RWPE1 (cell line): ENCODE measurements around the gene PPP1R9B.

Experiments
- CTCF ChIA-PET: fragments of 350-600 bp; sonication (Branson Sonifier 250); formaldehyde crosslinking; extraction: SDS; loops from one replicate; lab custom pipeline; 2021; lab: Yijun Ruan, JAX
- POLR2A ChIA-PET: fragments of 400-600 bp; formaldehyde crosslinking; extraction: SDS; loops from one replicate; lab custom pipeline; 2020; ENCODE audit warnings: antibody characterized with exemption; ENCODE audit not compliant: low non-redundant PET; lab: Yijun Ruan, JAX
- DNase-seq: peaks from one replicate; pipeline ENCODE4 v3.0.0; 2012; ENCODE audit warnings: low spot score
- H3K27ac ChIP-seq: fragments of 450-650 bp; 2 replicates; pipeline ENCODE4 v1.5.1; 2017
- CTCF ChIP-seq: fragments of 450-650 bp; conservative IDR thresholded peaks from 2 replicates; pipeline ENCODE4 v1.5.1; 2017; ENCODE audit warnings: low read depth, mild to moderate bottlenecking

The PPP1R9B gene

DNA sequence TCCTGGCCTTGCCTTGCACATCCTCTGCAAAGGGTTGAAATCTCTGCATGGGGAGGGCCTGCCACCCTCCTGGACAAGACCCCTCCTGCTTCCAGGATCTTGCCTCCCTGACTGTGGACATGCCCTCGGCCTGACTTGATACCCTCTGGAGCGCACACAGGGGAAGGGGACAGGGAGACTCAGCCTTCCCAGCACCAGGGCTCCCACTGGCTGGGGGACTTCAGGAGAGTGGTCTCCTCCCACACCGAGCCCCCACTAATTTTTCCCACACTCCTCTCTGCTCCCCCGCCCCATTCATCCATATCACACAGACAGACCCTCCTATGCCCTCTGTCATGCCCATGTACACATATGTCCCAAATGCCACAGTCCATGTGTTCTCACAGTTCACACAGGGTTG lies 29.6 kb upstream of the PPP1R9B start:
- CTCF ChIA-PET, result no interaction called here
- POLR2A ChIA-PET, result no interaction called here
- TF ChIP-seq CTCF, result no peak
- peak overlapping the region; percentile 99 for H3K27ac ChIP-seq
- no peak for DNase-seq

- TF ChIP-seq CTCF, result peak; percentile 87
- H3K27ac ChIP-seq, result peak overlapping the region; percentile 99
- DNase-seq, result peak; percentile 94
- ChIA-PET POLR2A (interaction anchor here (1.2 kb wide), 1 partner anchor 18 kb away, joined by 3 read pairs; no protein-coding TSS in a partner anchor), CTCF (interaction anchor here (0.6 to 2.8 kb wide), 14 partner anchors 9 to 372 kb away, joined by 3 to 13 read pairs (median 6); partner anchors contain the start of genes ITGA3 and SGCA)
Observed at GRCh38 chr17:50177983-50178834, 27.7 kb upstream of the PPP1R9B start.

DNA sequence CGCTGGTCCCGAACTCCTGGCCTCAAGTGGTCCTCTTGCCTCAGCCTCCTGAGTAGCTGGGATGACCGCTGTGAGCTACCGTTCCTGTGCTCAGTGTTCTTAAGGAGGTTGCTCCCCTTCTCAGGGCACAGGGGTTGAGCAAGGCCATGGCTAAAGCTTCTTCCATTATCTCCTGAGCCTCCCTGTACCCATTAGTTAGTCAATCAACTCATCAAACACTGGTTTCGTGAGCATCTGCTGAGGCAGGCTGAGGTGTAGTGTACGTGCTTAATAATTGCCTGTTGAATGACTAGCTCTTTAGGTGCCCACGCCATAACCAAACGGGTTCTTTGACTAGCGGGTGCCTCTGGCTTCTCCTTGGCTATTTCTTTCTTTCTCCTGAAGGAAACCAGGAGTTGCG lies 27.0 kb upstream of the PPP1R9B start:
- DNase-seq, result no peak
- CTCF ChIA-PET, result interaction anchor here (0.6 to 2.8 kb wide), 9 partner anchors 8 to 40 kb away, joined by 3 to 13 read pairs (median 6); partner anchors contain the start of gene SGCA
- H3K27ac ChIP-seq, result peak overlapping the region; percentile 99
- POLR2A ChIA-PET, result no interaction called here
- TF ChIP-seq CTCF, result no peak

DNA sequence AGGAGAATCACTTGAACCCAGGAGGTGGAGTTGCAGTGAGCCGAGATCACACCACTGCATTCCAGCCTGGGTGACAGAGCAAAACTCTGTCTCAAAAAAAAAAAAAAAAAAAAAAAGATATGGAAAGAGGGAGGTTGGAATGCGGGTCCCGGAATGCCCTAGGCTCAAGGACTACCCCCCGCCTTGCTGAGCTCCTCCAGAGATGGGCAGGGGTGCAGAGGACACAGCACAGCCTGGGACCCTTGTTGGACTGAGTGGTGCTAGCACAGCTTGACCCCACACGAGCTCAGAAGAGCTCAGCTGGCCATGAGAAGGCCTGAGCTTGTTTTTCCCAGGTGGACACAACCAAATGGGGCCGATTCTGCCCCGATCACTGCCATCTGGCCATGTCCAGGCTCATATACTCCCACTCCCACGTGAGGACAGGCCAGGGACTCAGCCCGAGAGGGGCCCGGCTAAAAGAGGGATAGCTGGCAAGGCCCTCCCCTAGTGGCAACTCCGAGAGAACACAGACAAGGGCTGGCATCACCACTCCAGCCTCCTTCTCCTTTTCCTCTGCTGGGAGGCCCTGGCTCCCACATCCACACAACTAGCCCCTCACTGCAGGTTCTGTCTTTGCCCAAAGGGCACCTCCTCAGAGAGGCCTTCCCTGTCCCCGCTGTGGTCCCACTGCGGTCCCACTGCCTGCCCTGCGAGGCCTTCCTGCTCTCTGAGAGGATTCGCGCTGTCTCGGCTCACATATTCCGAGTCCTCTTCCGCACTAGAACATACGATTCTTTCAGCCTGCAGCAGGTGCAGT lies 26.3 kb upstream of the PPP1R9B start:
- DNase-seq, result no peak
- CTCF ChIA-PET, result interaction anchor here (0.6 to 2.8 kb wide), 4 partner anchors 11 to 36 kb away, joined by 3 to 8 read pairs (median 6); partner anchors contain the start of gene SGCA
- no peak for TF ChIP-seq CTCF
- POLR2A ChIA-PET, result no interaction called here
- H3K27ac ChIP-seq, result peak overlapping the region; percentile 99

DNA sequence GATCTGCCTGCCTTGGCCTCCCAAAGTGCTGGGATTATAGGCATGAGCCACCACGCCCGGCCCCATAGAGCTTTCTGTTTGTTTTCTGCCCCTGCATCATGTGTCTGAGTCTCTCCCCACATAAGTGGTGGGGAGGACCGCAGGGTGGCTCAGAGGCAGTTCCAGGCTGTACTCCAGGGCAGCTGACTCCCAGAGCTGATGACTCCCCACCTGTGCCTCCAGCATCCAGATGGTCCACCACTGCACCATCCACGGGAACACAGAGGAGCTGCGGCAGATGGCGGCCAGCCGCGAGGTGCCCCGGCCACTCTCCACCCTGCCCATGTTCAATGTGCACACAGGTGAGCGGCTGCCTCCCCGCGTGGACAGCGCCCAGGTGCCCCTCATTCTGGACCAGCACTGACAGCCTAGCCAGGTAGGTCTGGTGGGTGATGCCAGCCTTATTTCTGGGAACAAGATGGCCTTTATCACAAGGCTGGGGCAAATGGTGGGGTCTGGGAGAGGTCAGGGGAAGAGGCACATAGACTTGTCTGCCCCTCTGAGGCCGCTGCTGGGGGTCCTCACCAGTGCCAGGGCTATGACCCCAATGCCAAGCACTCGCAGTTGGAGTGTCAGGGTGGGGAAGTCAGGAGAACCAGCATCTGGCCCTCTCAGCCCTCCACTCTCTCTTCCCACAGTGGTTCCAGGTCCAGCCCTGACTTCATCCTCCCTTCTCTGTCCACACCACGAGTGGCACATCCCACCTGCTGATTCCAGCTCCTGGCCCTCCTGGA lies 24.7 kb upstream of the PPP1R9B start:
- peak overlapping the region; percentile 99 for H3K27ac ChIP-seq
- no peak for TF ChIP-seq CTCF
- ChIA-PET POLR2A (no interaction called here), CTCF (interaction anchor here (1.5 kb wide), 1 partner anchor 14 kb away, joined by 3 read pairs; no protein-coding TSS in a partner anchor)
- no peak for DNase-seq
